IMR-90 (cell line): Measurements from ENCODE around the gene HGFAC. TPM values are rescaled to one million over a fixed set of nuclear protein-coding genes. Genes with fewer than 3 reads are reported as not detected.

Source experiments
- ATAC-seq: fragments of 200-7000 bp; cut with Tn5 transposase; 2 replicates; pipeline ENCODE4 v1.9.1; 2020; ENCODE audit warnings: low read depth, mild to moderate bottlenecking, moderate library complexity
- BruUV-seq: library from RNA; stranded (reverse); fragments of 400-500 nt; replicated peaks from 2 replicates; lab custom pipeline; 2021; lab: Mats Ljungman, UMichigan
- CTCF ChIA-PET: fragments of 300-600 bp; formaldehyde crosslinking; extraction: SDS; loops from one replicate; lab custom pipeline; 2021; ENCODE audit warnings: antibody characterized with exemption; lab: Yijun Ruan, JAX
- POLR2A ChIA-PET: fragments of 300-600 bp; sonication (Branson Sonifier 250); formaldehyde crosslinking; loops from one replicate; lab custom pipeline; 2022; ENCODE audit warnings: antibody characterized with exemption; ENCODE audit not compliant: unreplicated experiment; lab: Charles Lee
- DNase-seq: peaks from one replicate; pipeline ENCODE4 v3.0.0; 2013
- H2AFZ ChIP-seq: replicated peaks from 2 replicates; pipeline ENCODE3; 2013; ENCODE audit warnings: low read length, mild to moderate bottlenecking; ENCODE audit not compliant: poor library complexity
- H2AK5ac ChIP-seq: 2 replicates; pipeline ENCODE4 v1.6.1; 2013; ENCODE audit warnings: low read depth, low read length, inconsistent platforms
- H2AK9ac ChIP-seq: replicated peaks from 2 replicates; pipeline ENCODE3; 2013; ENCODE audit warnings: mild to moderate bottlenecking, low read depth, low read length, moderate library complexity; ENCODE audit not compliant: poor library complexity
- H2BK120ac ChIP-seq: 2 replicates; pipeline ENCODE4 v1.6.1; 2013; ENCODE audit warnings: low read depth, low read length, inconsistent platforms
- H2BK15ac ChIP-seq: 3 replicates; pipeline ENCODE4 v1.6.1; 2013; ENCODE audit warnings: low read depth, low read length, inconsistent platforms
- H2BK20ac ChIP-seq: 2 replicates; pipeline ENCODE4 v1.6.1; 2013; ENCODE audit warnings: low read depth, mild to moderate bottlenecking, inconsistent platforms, low read length, moderate library complexity
- H2BK5ac ChIP-seq: 2 replicates; pipeline ENCODE4 v1.6.1; 2013; ENCODE audit warnings: mild to moderate bottlenecking, low read depth, low read length, inconsistent platforms; ENCODE audit not compliant: poor library complexity, severe bottlenecking
- H3K14ac ChIP-seq: replicated peaks from 2 replicates; pipeline ENCODE4 v1.6.1; 2013; ENCODE audit warnings: low read depth, low read length, inconsistent platforms
- H3K18ac ChIP-seq: 2 replicates; pipeline ENCODE4 v1.6.1; 2013; ENCODE audit warnings: low read depth, low read length, control low read depth
- H3K23ac ChIP-seq: 2 replicates; pipeline ENCODE4 v1.6.1; 2013; ENCODE audit warnings: low read depth, low read length, inconsistent platforms
- H3K27ac ChIP-seq: 2 replicates; pipeline ENCODE4 v1.5.1; 2013; ENCODE audit warnings: mild to moderate bottlenecking, control low read depth, low read length; ENCODE audit not compliant: insufficient read depth
- H3K27me3 ChIP-seq: 2 replicates; pipeline ENCODE4 v1.6.1; 2013; ENCODE audit warnings: low read length; ENCODE audit not compliant: control insufficient read depth, insufficient read depth
- H3K36me3 ChIP-seq: 2 replicates; pipeline ENCODE4 v1.6.1; 2013; ENCODE audit warnings: low read length, mixed read lengths; ENCODE audit not compliant: control insufficient read depth, insufficient read depth
- H3K4ac ChIP-seq: 2 replicates; pipeline ENCODE4 v1.6.1; 2013; ENCODE audit warnings: low read depth, low read length, inconsistent platforms
- H3K4me1 ChIP-seq: 2 replicates; pipeline ENCODE4 v1.6.1; 2013; ENCODE audit warnings: low read length, mixed read lengths; ENCODE audit not compliant: control insufficient read depth, insufficient read depth
- H3K4me2 ChIP-seq: 2 replicates; pipeline ENCODE4 v1.6.1; 2013; ENCODE audit warnings: low read depth, mild to moderate bottlenecking, control low read depth, low read length, moderate library complexity
- H3K4me3 ChIP-seq: 2 replicates; pipeline ENCODE4 v1.5.1; 2013; ENCODE audit warnings: low read depth, mild to moderate bottlenecking, control low read depth, low read length, moderate library complexity; ENCODE audit not compliant: insufficient read depth
- H3K56ac ChIP-seq: 2 replicates; pipeline ENCODE4 v1.6.1; 2013; ENCODE audit warnings: low read length, inconsistent platforms; ENCODE audit not compliant: insufficient read depth; ENCODE audit errors: extremely low read depth
- H3K79me1 ChIP-seq, 2 experiments: 2 replicates each; pipeline ENCODE4 v1.6.1; 2013; ENCODE audit warnings: low read length in 2 of 2, inconsistent platforms in 1 of 2, low read depth in 1 of 2
- H3K9ac ChIP-seq: 2 replicates; pipeline ENCODE4 v1.6.1; 2013; ENCODE audit warnings: low read depth, low read length, control low read depth
- H3K9me1 ChIP-seq: 2 replicates; pipeline ENCODE4 v1.6.1; 2013; ENCODE audit warnings: low read length, inconsistent platforms; ENCODE audit not compliant: insufficient read depth
- H3K9me3 ChIP-seq: 2 replicates; pipeline ENCODE4 v1.6.1; 2013; ENCODE audit warnings: low read length; ENCODE audit not compliant: control insufficient read depth, insufficient read depth
- H4K20me1 ChIP-seq: 2 replicates; pipeline ENCODE4 v1.6.1; 2013; ENCODE audit warnings: low read length, inconsistent platforms; ENCODE audit not compliant: insufficient read depth
- H4K5ac ChIP-seq: 2 replicates; pipeline ENCODE4 v1.6.1; 2013; ENCODE audit warnings: mild to moderate bottlenecking, low read depth, low read length, control low read depth
- H4K8ac ChIP-seq, 2 experiments: 2 replicates each; pipeline ENCODE4 v1.6.1; 2013; ENCODE audit warnings: low read depth in 2 of 2, low read length in 2 of 2, control low read depth in 1 of 2, inconsistent platforms in 1 of 2
- H4K91ac ChIP-seq: 2 replicates; pipeline ENCODE4 v1.6.1; 2013; ENCODE audit warnings: low read depth, low read length, inconsistent platforms; ENCODE audit not compliant: insufficient read depth
- BHLHE40 ChIP-seq: fragments of 150-350 bp; IDR thresholded peaks from 2 replicates; pipeline ENCODE4 v1.6.1; 2016; ENCODE audit warnings: mild to moderate bottlenecking, low read depth, low read length
- CEBPB ChIP-seq: IDR thresholded peaks from 2 replicates; pipeline ENCODE4 v1.6.1; 2012; ENCODE audit warnings: low read depth, low read length, improper control_type of control experiment
- FOS ChIP-seq: fragments of 150-350 bp; IDR thresholded peaks from 2 replicates; pipeline ENCODE4 v1.6.1; 2016; ENCODE audit warnings: low read depth, low read length
- MXI1 ChIP-seq: IDR thresholded peaks from 2 replicates; pipeline ENCODE4 v1.6.1; 2012; ENCODE audit warnings: low read depth, mild to moderate bottlenecking, low read length, moderate library complexity, borderline replicate concordance
- POLR2A ChIP-seq: IDR thresholded peaks from 2 replicates; pipeline ENCODE4 v1.6.1; 2012; ENCODE audit warnings: mild to moderate bottlenecking, low read depth, low read length
- RCOR1 ChIP-seq: IDR thresholded peaks from 2 replicates; pipeline ENCODE4 v1.6.1; 2012; ENCODE audit warnings: mild to moderate bottlenecking, low read length, improper control_type of control experiment; ENCODE audit not compliant: insufficient replicate concordance
- RFX5 ChIP-seq: IDR thresholded peaks from 2 replicates; pipeline ENCODE4 v1.8.0; 2012; ENCODE audit warnings: low read depth, mild to moderate bottlenecking, low read length, moderate library complexity
- SMC3 ChIP-seq: fragments of 150-350 bp; IDR thresholded peaks from 2 replicates; pipeline ENCODE4 v1.6.1; 2016; ENCODE audit warnings: low read depth, mild to moderate bottlenecking, antibody characterized with exemption, low read length, moderate library complexity
- WGBS, 2 experiments: methylation state at CpG; one replicate each; pipeline versions ENCODE4 v1.1.5 to v1.1.7; 2013; ENCODE audit warnings: missing lambda C conversion rate in 2 of 2; ENCODE audit not compliant: insufficient read length in 1 of 2; ENCODE audit errors: extremely low coverage in 2 of 2; 5-methylcytosine and 5-hydroxymethylcytosine counted together
- dilution Hi-C: fragments of 300-500 bp; cut with HindIII; formaldehyde crosslinking; loops from one replicate; pipeline ENCODE4 v1.14.3; 2018; ENCODE audit warnings: low sequenced_read_pairs; ENCODE audit not compliant: unreplicated experiment
- in situ Hi-C: fragments of 300-500 bp; cut with MboI; formaldehyde crosslinking; loops from 3 replicates; pipeline ENCODE4 v1.14.3; 2019; ENCODE audit warnings: low sequenced_read_pairs, inconsistent platforms, mixed read lengths
- intact Hi-C: fragments of 100-400 bp; cut with micrococcal nuclease; formaldehyde crosslinking; loops from 2 replicates; pipeline ENCODE4 v1.10.0; 2022
- polyA plus RNA-seq, 3 experiments: library from polyadenylated mRNA; depleted of rRNA; stranded (reverse); fragments of >200 nt; gene quantifications; 2 replicates each; pipeline ENCODE4 v1.2.3, GENCODE V29; 2012; ENCODE audit warnings: low replicate concordance in 1 of 3
- total RNA-seq: library from RNA; depleted of rRNA; stranded (reverse); fragments of >200 nt; gene quantifications from 2 replicates; pipeline ENCODE4 v1.2.3, GENCODE V29; 2012
- TF ChIP-seq, protein P1 (sequence below): conservative IDR thresholded peaks from 2 replicates; pipeline ENCODE4 v1.5.1; 2012; ENCODE audit warnings: mild to moderate bottlenecking, low read depth, low read length, improper control_type of control experiment

Gene HGFAC
- total and polyA plus RNA-seq, 2 of the 4 experiments (the other 2 are of a cell fraction) = 0.05 TPM; not detected in 1

DNA sequence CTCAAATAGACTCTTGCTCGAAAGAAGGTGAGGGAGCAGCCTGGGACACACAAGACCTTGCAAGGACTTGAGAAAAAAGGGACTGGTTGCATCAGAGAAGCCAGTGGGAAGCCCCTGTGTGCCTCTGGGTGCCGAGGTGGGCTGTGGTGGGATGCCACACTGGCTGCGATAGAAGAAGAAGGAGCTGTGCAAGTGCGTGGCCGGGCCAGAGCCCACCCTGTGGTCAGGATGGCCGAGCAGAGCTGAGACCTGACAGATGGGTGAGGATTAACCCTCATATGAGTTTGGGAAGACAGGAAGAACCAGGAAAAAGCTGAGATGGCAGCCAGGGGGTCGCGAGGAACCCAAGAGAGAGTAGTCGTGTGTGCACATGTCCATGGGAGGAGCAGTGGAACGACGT is 44.6 kb upstream of the HGFAC start:
- CTCF ChIA-PET = no interaction called here
- no peak overlapping the region for H2BK20ac ChIP-seq
- no peak overlapping the region for H2AK9ac ChIP-seq
- H3K4me1 ChIP-seq = no peaks in the 10 kb centered on the region; the same call in 1 of the 2 replicates
- H3K27me3 ChIP-seq = no peaks in the 10 kb centered on the region
- intact Hi-C loops (no loop called here), in situ Hi-C loops (no loop called here), dilution Hi-C loops (no loop called here)
- ATAC-seq (no peak), DNase-seq (no peak)
- no peak overlapping the region for H4K8ac ChIP-seq
- 96% methylated on average over 7 of the region's 11 CpGs; no CpG with 5 or more reads in 1 of the 2 experiments for WGBS, 2 experiments
- H4K91ac ChIP-seq = no peak overlapping the region
- H2AK5ac ChIP-seq = no peak overlapping the region
- H2BK5ac ChIP-seq = no peak overlapping the region
- H3K79me1 ChIP-seq = peaks cover 0 to 7% of the 10 kb centered on the region in 2 experiments; a peak in 3 of 4 replicates
- no peak overlapping the region for H2BK120ac ChIP-seq
- POLR2A ChIA-PET = no interaction called here
- no peak overlapping the region for H3K4me2 ChIP-seq
- no peak overlapping the region for H2AFZ ChIP-seq
- no peak overlapping the region for H3K18ac ChIP-seq
- no peak overlapping the region for H3K9ac ChIP-seq
- H3K36me3 ChIP-seq = no peaks in the 10 kb centered on the region; the same call in 1 of the 2 replicates
- H3K4me3 ChIP-seq = no peak overlapping the region
- H3K27ac ChIP-seq = no peak overlapping the region
- no peaks in the 10 kb centered on the region; the same call in 1 of the 2 replicates for H3K9me3 ChIP-seq
- no peak overlapping the region for H3K14ac ChIP-seq
- BruUV-seq = no TSS peak
- H3K23ac ChIP-seq = no peak overlapping the region
- peaks cover 5% of the 10 kb centered on the region for H3K9me1 ChIP-seq
- no peak for TF ChIP-seq BHLHE40
- no peak for TF ChIP-seq RFX5
- no peak for TF ChIP-seq MXI1
- TF ChIP-seq POLR2A = no peak
- no peak for TF ChIP-seq CEBPB
- TF ChIP-seq, protein P1, sequence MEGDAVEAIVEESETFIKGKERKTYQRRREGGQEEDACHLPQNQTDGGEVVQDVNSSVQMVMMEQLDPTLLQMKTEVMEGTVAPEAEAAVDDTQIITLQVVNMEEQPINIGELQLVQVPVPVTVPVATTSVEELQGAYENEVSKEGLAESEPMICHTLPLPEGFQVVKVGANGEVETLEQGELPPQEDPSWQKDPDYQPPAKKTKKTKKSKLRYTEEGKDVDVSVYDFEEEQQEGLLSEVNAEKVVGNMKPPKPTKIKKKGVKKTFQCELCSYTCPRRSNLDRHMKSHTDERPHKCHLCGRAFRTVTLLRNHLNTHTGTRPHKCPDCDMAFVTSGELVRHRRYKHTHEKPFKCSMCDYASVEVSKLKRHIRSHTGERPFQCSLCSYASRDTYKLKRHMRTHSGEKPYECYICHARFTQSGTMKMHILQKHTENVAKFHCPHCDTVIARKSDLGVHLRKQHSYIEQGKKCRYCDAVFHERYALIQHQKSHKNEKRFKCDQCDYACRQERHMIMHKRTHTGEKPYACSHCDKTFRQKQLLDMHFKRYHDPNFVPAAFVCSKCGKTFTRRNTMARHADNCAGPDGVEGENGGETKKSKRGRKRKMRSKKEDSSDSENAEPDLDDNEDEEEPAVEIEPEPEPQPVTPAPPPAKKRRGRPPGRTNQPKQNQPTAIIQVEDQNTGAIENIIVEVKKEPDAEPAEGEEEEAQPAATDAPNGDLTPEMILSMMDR = no peak
- TF ChIP-seq RCOR1 = no peak
- no peak for TF ChIP-seq FOS
- TF ChIP-seq SMC3 = no peak
- no peak overlapping the region for H2BK15ac ChIP-seq
- H4K5ac ChIP-seq = no peak overlapping the region
- H4K20me1 ChIP-seq = peaks cover under 1% of the 10 kb centered on the region; the same call in 1 of the 2 replicates
- H3K56ac ChIP-seq = no peak overlapping the region
- no peak overlapping the region for H3K4ac ChIP-seq
